MCF 10A (cell line): ENCODE measurements around the gene GPRIN2. TPM values are rescaled to one million over a fixed set of nuclear protein-coding genes. Genes with fewer than 3 reads are reported as not detected.

Source experiments
- BruUV-seq: library from RNA; stranded (reverse); fragments of 400-500 nt; replicated peaks from 2 replicates; lab custom pipeline; 2021; lab: Mats Ljungman, UMichigan
- CTCF ChIA-PET: fragments of 300-600 bp; sonication (Branson Sonifier 250); formaldehyde crosslinking; extraction: SDS; loops from one replicate; lab custom pipeline; 2021; ENCODE audit warnings: antibody characterized with exemption, inconsistent platforms; lab: Yijun Ruan, JAX
- POLR2A ChIA-PET: fragments of 300-600, 350-650 bp; sonication (Branson Sonifier 250); formaldehyde crosslinking; extraction: SDS; loops from one replicate; lab custom pipeline; 2020; ENCODE audit warnings: antibody characterized with exemption, inconsistent platforms; lab: Yijun Ruan, JAX
- DNase-seq: peaks from one replicate; pipeline ENCODE4 v3.0.0-alpha.2; 2018; ENCODE audit not compliant: unreplicated experiment
- H3K27ac Mint-ChIP-seq: one replicate; pipeline ENCODE4 v1.8.0; 2022; ENCODE audit warnings: mild to moderate bottlenecking, low read depth, mixed read lengths; ENCODE audit not compliant: unreplicated experiment
- H3K27me3 Mint-ChIP-seq: one replicate; pipeline ENCODE4 v1.8.0; 2022; ENCODE audit warnings: mixed read lengths; ENCODE audit not compliant: insufficient read depth, unreplicated experiment
- H3K36me3 Mint-ChIP-seq: one replicate; pipeline ENCODE4 v1.8.0; 2022; ENCODE audit warnings: mild to moderate bottlenecking, moderate library complexity, mixed read lengths; ENCODE audit not compliant: insufficient read depth, unreplicated experiment
- H3K4me1 Mint-ChIP-seq: one replicate; pipeline ENCODE4 v1.8.0; 2022; ENCODE audit warnings: mixed read lengths; ENCODE audit not compliant: insufficient read depth, unreplicated experiment
- H3K4me3 Mint-ChIP-seq: one replicate; pipeline ENCODE4 v1.8.0; 2022; ENCODE audit warnings: mild to moderate bottlenecking, moderate library complexity, mixed read lengths; ENCODE audit not compliant: unreplicated experiment
- H3K9me3 Mint-ChIP-seq: one replicate; pipeline ENCODE4 v1.8.0; 2022; ENCODE audit warnings: mixed read lengths; ENCODE audit not compliant: unreplicated experiment
- CTCF ChIP-seq: fragments of 200-600 bp; IDR thresholded peaks from one replicate; pipeline ENCODE4 v1.8.0; 2022; ENCODE audit warnings: antibody characterized with exemption, mild to moderate bottlenecking; ENCODE audit not compliant: unreplicated experiment
- intact Hi-C: fragments of 100-400 bp; cut with micrococcal nuclease; formaldehyde crosslinking; loops from 2 replicates; pipeline ENCODE4 v1.14.1; 2022
- total RNA-seq: library from RNA; stranded (reverse); gene quantifications from 2 replicates; pipeline ENCODE4 v1.2.3, GENCODE V29; 2022

Gene GPRIN2
- total RNA-seq, 1 experiment from 2014 or later = not detected

- Mint-ChIP-seq H3K4me1 (no peaks in the 10 kb centered on the region), H3K27ac (no peak overlapping the region), H3K27me3 (peaks cover 12% of the 10 kb centered on the region), H3K4me3 (no peak overlapping the region), H3K9me3 (no peaks in the 10 kb centered on the region), H3K36me3 (no peaks in the 10 kb centered on the region)
- intact Hi-C loops = no loop called here
- TF ChIP-seq CTCF = no peak
- no TSS peak for BruUV-seq
- ChIA-PET POLR2A (no interaction called here), CTCF (interaction anchor here (0.7 kb wide), 1 partner anchor 806 kb away, joined by 3 read pairs; no protein-coding TSS in a partner anchor)
- DNase-seq = no peak
Measured at GRCh38 chr10:46539596-46540411, 16.7 kb downstream of the GPRIN2 start.

- CTCF ChIA-PET = interaction anchor here (0.5 to 0.9 kb wide), 2 partner anchors 27 to 1074 kb away, joined by 3 to 4 read pairs; no protein-coding TSS in a partner anchor
- H3K9me3 Mint-ChIP-seq = no peaks in the 10 kb centered on the region
- no peak overlapping the region for H3K27ac Mint-ChIP-seq
- H3K4me1 Mint-ChIP-seq = no peaks in the 10 kb centered on the region
- H3K36me3 Mint-ChIP-seq = no peaks in the 10 kb centered on the region
- no peak for DNase-seq
- peaks cover 12% of the 10 kb centered on the region for H3K27me3 Mint-ChIP-seq
- H3K4me3 Mint-ChIP-seq = no peak overlapping the region
- POLR2A ChIA-PET = interaction anchor here (1.5 kb wide), 1 partner anchor 15 kb away, joined by 7 read pairs; no protein-coding TSS in a partner anchor
- TF ChIP-seq CTCF = no peak
- BruUV-seq = no TSS peak
- intact Hi-C loops = no loop called here
Measured at GRCh38 chr10:46538717-46539426, 17.6 kb downstream of the GPRIN2 start.

GRCh38 chr10:46538155-46538554 lies 18.3 kb downstream of the GPRIN2 start:
- H3K4me3 Mint-ChIP-seq = no peak overlapping the region
- POLR2A ChIA-PET = interaction anchor here (0.7 to 1.5 kb wide), 2 partner anchors 9 to 14 kb away, joined by 3 to 7 read pairs; no protein-coding TSS in a partner anchor
- no peaks in the 10 kb centered on the region for H3K9me3 Mint-ChIP-seq
- H3K27ac Mint-ChIP-seq = no peak overlapping the region
- intact Hi-C loops = no loop called here
- H3K27me3 Mint-ChIP-seq = peaks cover 7% of the 10 kb centered on the region
- CTCF ChIA-PET = interaction anchor here (0.5 to 0.9 kb wide), 2 partner anchors 27 to 1073 kb away, joined by 3 to 4 read pairs; no protein-coding TSS in a partner anchor
- no peak for TF ChIP-seq CTCF
- no peaks in the 10 kb centered on the region for H3K36me3 Mint-ChIP-seq
- H3K4me1 Mint-ChIP-seq = no peaks in the 10 kb centered on the region
- BruUV-seq = no TSS peak
- DNase-seq = no peak

GRCh38 chr10:46537309-46537708 lies 19.1 kb downstream of the GPRIN2 start:
- Mint-ChIP-seq H3K36me3 (no peaks in the 10 kb centered on the region), H3K27ac (no peak overlapping the region), H3K4me1 (no peaks in the 10 kb centered on the region), H3K9me3 (no peaks in the 10 kb centered on the region), H3K4me3 (no peak overlapping the region), H3K27me3 (no peaks in the 10 kb centered on the region)
- no TSS peak for BruUV-seq
- DNase-seq = no peak
- POLR2A ChIA-PET = interaction anchor here (0.7 kb wide), 1 partner anchor 9 kb away, joined by 3 read pairs; no protein-coding TSS in a partner anchor
- intact Hi-C loops = no loop called here
- TF ChIP-seq CTCF = no peak
- CTCF ChIA-PET = interaction anchor here (0.7 kb wide), 1 partner anchor 14 kb away, joined by 4 read pairs; no protein-coding TSS in a partner anchor
